Keratinocyte (primary cell): ENCODE measurements around the gene TMPRSS3. TPM values are rescaled to one million over a fixed set of nuclear protein-coding genes. Genes with fewer than 3 reads are reported as not detected.

ENCODE experiments used
- DNase-seq: peaks from one replicate; pipeline ENCODE4 v3.0.0-alpha.2; 2011; ENCODE audit warnings: low read depth, missing footprints, low spot score
- FAIRE-seq: peaks from 2 replicates; lab custom pipeline; 2011; peaks lifted over from hg19 to GRCh38; lab: Jason Lieb, UNC
- H2AFZ ChIP-seq: 2 replicates; pipeline ENCODE4 v1.6.0; 2012; ENCODE audit warnings: low read length, control low read depth, inconsistent platforms; ENCODE audit not compliant: control insufficient read depth
- H3K27ac ChIP-seq: 2 replicates; pipeline ENCODE4 v1.5.1; 2011; ENCODE audit warnings: low read length; ENCODE audit not compliant: control insufficient read depth, insufficient read depth
- H3K27me3 ChIP-seq: 3 replicates; pipeline ENCODE4 v1.6.0; 2011; ENCODE audit warnings: low read length; ENCODE audit not compliant: control insufficient read depth, insufficient read depth; ENCODE audit errors: extremely low read depth
- H3K36me3 ChIP-seq, 2 experiments: 2 replicates in 1 of 2; 3 replicates in 1 of 2; pipeline ENCODE4 v1.5.1; 2011; ENCODE audit warnings: low read length in 2 of 2, mild to moderate bottlenecking in 1 of 2; ENCODE audit not compliant: control insufficient read depth in 2 of 2, insufficient read depth in 2 of 2; ENCODE audit errors: extremely low read depth in 1 of 2
- H3K4me1 ChIP-seq: 3 replicates; pipeline ENCODE4 v1.5.1; 2011; ENCODE audit warnings: low read length; ENCODE audit not compliant: control insufficient read depth, insufficient read depth; ENCODE audit errors: extremely low read depth
- H3K4me2 ChIP-seq: 3 replicates; pipeline ENCODE4 v1.6.0; 2011; ENCODE audit warnings: low read depth, low read length; ENCODE audit not compliant: control insufficient read depth, insufficient read depth; ENCODE audit errors: extremely low read depth
- H3K4me3 ChIP-seq, 3 experiments: fragments of 200-600 bp in 1 of 3; sonication (generic) in 1 of 3; 2 replicates in 2 of 3; 3 replicates in 1 of 3; pipeline ENCODE4 v1.5.1; 2011 to 2016; ENCODE audit warnings: low read length in 3 of 3, mild to moderate bottlenecking in 3 of 3, control low read depth in 2 of 3, inconsistent platforms in 1 of 3, low read depth in 1 of 3, mixed read lengths in 1 of 3, mixed run types in 1 of 3, moderate library complexity in 1 of 3; ENCODE audit not compliant: control insufficient read depth in 2 of 3, insufficient read depth in 2 of 3; ENCODE audit errors: extremely low read depth in 1 of 3
- H3K79me2 ChIP-seq: 2 replicates; pipeline ENCODE4 v1.6.0; 2012; ENCODE audit warnings: low read length; ENCODE audit not compliant: control insufficient read depth, insufficient read depth
- H3K9ac ChIP-seq: 3 replicates; pipeline ENCODE4 v1.6.0; 2011; ENCODE audit warnings: low read length; ENCODE audit not compliant: control insufficient read depth, insufficient read depth; ENCODE audit errors: extremely low read depth
- H3K9me1 ChIP-seq: 3 replicates; pipeline ENCODE4 v1.6.0; 2011; ENCODE audit warnings: low read length; ENCODE audit not compliant: control insufficient read depth, insufficient read depth; ENCODE audit errors: extremely low read depth
- H3K9me3 ChIP-seq: 2 replicates; pipeline ENCODE4 v1.5.1; 2012; ENCODE audit warnings: low read depth, low read length; ENCODE audit not compliant: control insufficient read depth
- H4K20me1 ChIP-seq: 3 replicates; pipeline ENCODE4 v1.6.0; 2011; ENCODE audit warnings: low read length; ENCODE audit not compliant: control insufficient read depth, insufficient read depth; ENCODE audit errors: extremely low read depth
- EZH2 ChIP-seq: IDR thresholded peaks from one replicate; pipeline ENCODE4 v1.6.1; 2012; ENCODE audit warnings: inconsistent platforms, mild to moderate bottlenecking, low read length, moderate library complexity
- dilution Hi-C: fragments of 300-500 bp; cut with MboI; formaldehyde crosslinking; loops from one replicate; pipeline ENCODE4 v1.7.0; 2020; ENCODE audit warnings: low sequenced_read_pairs; ENCODE audit not compliant: extremely low pct_ligation_motif_present
- polyA plus RNA-seq, 5 experiments: library from polyadenylated mRNA; depleted of rRNA in 3 of 5; stranded (reverse) in 3 of 5; stranded (forward) in 1 of 5; unstranded in 1 of 5; fragments of >200 nt; gene quantifications; 1 replicate in 1 of 5; 2 replicates in 3 of 5; 3 replicates in 1 of 5; pipeline versions ENCODE4 v1.2.1 to v1.2.3, GENCODE V29; 2011 to 2012; ENCODE audit warnings: missing spikeins in 2 of 5, low read depth in 1 of 5, low replicate concordance in 1 of 5
- TF ChIP-seq, protein P1 (sequence below), 3 experiments: IDR thresholded peaks in 1 of 3; conservative IDR thresholded peaks in 1 of 3; optimal IDR thresholded peaks in 1 of 3; 2 replicates in 2 of 3; 3 replicates in 1 of 3; pipeline versions ENCODE3 to v1.5.1; 2011; ENCODE audit warnings: low read length in 3 of 3, mild to moderate bottlenecking in 3 of 3, moderate library complexity in 2 of 3, control low read depth in 1 of 3, inconsistent platforms in 1 of 3; ENCODE audit not compliant: insufficient read depth in 2 of 3; ENCODE audit errors: extremely low read depth in 1 of 3

TMPRSS3 gene
- polyA plus RNA-seq, 1 donor (not counting 4 experiments of a cell fraction or from before 2014, with no cell fraction given) = not detected

DNA sequence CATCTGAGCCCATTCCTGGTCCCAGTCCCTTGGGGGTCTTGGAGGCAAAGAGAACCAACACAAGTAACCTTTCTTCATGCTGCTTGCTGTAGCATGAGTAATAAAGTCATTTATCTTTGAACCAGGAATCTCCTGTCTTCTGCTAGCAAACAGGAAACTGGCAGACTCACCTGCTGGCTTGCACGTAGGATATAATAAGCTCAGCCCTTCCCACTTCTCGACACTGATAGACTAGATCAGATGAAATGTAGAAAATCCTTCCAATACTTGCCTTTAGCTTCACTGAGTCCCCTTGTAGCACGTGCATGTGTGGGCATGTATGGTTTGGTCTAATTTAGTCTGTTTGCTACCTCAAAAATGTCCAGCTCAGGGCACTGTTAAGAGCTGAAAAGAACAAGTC lies 38.5 kb downstream of the TMPRSS3 start:
- Histone ChIP-seq H2AFZ (no peak overlapping the region), H3K79me2 (no peaks in the 10 kb centered on the region), H3K4me2 (no peak overlapping the region), H3K27me3 (no peaks in the 10 kb centered on the region), H3K36me3 (no peaks in the 10 kb centered on the region), H3K27ac (no peak overlapping the region), H3K9me3 (peaks cover 3% of the 10 kb centered on the region), H4K20me1 (no peaks in the 10 kb centered on the region), H3K4me3 (no peak overlapping the region), H3K9ac (no peak overlapping the region), H3K9me1 (no peaks in the 10 kb centered on the region), H3K4me1 (no peaks in the 10 kb centered on the region)
- TF ChIP-seq, protein P1, sequence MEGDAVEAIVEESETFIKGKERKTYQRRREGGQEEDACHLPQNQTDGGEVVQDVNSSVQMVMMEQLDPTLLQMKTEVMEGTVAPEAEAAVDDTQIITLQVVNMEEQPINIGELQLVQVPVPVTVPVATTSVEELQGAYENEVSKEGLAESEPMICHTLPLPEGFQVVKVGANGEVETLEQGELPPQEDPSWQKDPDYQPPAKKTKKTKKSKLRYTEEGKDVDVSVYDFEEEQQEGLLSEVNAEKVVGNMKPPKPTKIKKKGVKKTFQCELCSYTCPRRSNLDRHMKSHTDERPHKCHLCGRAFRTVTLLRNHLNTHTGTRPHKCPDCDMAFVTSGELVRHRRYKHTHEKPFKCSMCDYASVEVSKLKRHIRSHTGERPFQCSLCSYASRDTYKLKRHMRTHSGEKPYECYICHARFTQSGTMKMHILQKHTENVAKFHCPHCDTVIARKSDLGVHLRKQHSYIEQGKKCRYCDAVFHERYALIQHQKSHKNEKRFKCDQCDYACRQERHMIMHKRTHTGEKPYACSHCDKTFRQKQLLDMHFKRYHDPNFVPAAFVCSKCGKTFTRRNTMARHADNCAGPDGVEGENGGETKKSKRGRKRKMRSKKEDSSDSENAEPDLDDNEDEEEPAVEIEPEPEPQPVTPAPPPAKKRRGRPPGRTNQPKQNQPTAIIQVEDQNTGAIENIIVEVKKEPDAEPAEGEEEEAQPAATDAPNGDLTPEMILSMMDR (optimal IDR thresholded peaks at IDR 0.05 in 1 of 3, IDR thresholded peaks at IDR 0.05 in 1 of 3, conservative IDR thresholded peaks at IDR 0.05 in 1 of 3; ENCODE audit: extremely low read depth in 1 of 3, insufficient read depth in 2 of 3, low read length in 3 of 3) = no peak
- no peak for TF ChIP-seq EZH2
- DNase-seq (no peak), FAIRE-seq (no peak)
- dilution Hi-C loops = no loop called here

DNA sequence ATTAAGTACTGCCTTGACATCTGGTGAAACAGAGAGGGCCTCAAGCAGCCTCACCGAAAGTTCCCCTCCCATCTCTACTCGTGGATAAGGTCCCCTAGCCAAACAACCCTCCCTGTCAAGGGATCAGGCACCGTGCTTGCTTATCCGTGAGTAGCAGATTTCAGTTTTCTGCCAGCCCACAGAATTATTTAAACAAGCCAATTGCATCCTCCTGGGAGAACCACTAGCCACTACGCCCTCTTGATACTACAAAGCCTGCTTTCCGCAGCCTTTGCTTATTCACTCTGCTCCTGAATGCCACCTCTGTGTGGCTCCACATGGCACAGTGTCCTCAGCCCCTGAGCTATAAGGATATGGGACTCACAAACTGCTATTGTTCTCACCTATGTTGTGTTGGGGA lies 39.2 kb downstream of the TMPRSS3 start:
- H3K9me1 ChIP-seq = no peaks in the 10 kb centered on the region
- no peak overlapping the region for H2AFZ ChIP-seq
- dilution Hi-C loops = no loop called here
- H3K4me3 ChIP-seq = no peak overlapping the region
- no peaks in the 10 kb centered on the region for H3K36me3 ChIP-seq
- no peak overlapping the region for H3K4me2 ChIP-seq
- no peaks in the 10 kb centered on the region for H4K20me1 ChIP-seq
- H3K4me1 ChIP-seq = no peaks in the 10 kb centered on the region
- no peak overlapping the region for H3K9ac ChIP-seq
- DNase-seq (no peak), FAIRE-seq (no peak)
- no peaks in the 10 kb centered on the region for H3K79me2 ChIP-seq
- no peak for TF ChIP-seq EZH2
- TF ChIP-seq, protein P1 (optimal IDR thresholded peaks at IDR 0.05 in 1 of 3, IDR thresholded peaks at IDR 0.05 in 1 of 3, conservative IDR thresholded peaks at IDR 0.05 in 1 of 3; ENCODE audit: extremely low read depth in 1 of 3, insufficient read depth in 2 of 3, low read length in 3 of 3) = no peak
- H3K27ac ChIP-seq = no peak overlapping the region
- H3K9me3 ChIP-seq = peaks cover 3% of the 10 kb centered on the region
- no peaks in the 10 kb centered on the region for H3K27me3 ChIP-seq
